GM10248 (cell line): Measurements from ENCODE around the gene WNT2B.

Source experiments
- CTCF ChIA-PET: fragments of 300-600 bp; sonication (Branson Sonifier 250); formaldehyde crosslinking; extraction: SDS; loops from one replicate; lab custom pipeline; 2021; ENCODE audit warnings: antibody characterized with exemption; lab: Yijun Ruan, JAX
- POLR2A ChIA-PET: fragments of 350-650 bp; sonication (Branson Sonifier 250); formaldehyde crosslinking; extraction: SDS; loops from one replicate; lab custom pipeline; 2020; ENCODE audit warnings: antibody characterized with exemption; lab: Yijun Ruan, JAX
- DNase-seq: peaks from one replicate; pipeline ENCODE4 v3.0.0; 2012; ENCODE audit errors: extremely low spot score
- TF ChIP-seq, protein P1 (sequence below): IDR thresholded peaks from 2 replicates; pipeline ENCODE4 v1.5.1; 2012; ENCODE audit warnings: mild to moderate bottlenecking, low read depth; ENCODE audit errors: extremely low read depth, missing control alignments, control extremely low read depth

The WNT2B gene

DNA sequence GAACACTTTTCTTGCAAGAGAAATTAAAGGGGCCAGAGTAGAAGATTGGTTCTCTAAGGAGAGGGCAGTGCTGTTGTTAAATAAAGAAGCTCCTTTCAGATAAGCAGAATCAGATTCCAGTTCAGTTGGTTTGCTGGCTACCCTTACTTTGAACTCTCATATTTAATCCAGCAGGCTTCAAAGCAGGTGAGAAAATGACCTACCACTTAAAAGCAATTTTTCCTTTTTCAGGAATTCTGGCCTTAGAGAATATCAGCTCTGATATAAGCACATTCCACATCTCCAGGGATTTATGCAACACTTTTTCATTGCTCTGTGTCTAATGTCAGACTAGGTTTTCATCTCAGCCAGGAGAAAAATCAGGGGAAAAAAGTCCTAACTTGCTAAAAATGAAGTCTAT is 28.7 kb downstream of the WNT2B start:
- ChIA-PET POLR2A (no interaction called here), CTCF (interaction anchor here (1.5 to 5.3 kb wide), 2 partner anchors 9 to 35 kb away, joined by 3 to 20 read pairs; no protein-coding TSS in a partner anchor)

GRCh38 chr1:112538883-112539282 is 30.1 kb downstream of the WNT2B start:
- ChIA-PET CTCF (interaction anchor here (0.9 to 5.3 kb wide), 4 partner anchors 11 to 170 kb away, joined by 3 to 20 read pairs (median 3); no protein-coding TSS in a partner anchor), POLR2A (no interaction called here)
- TF ChIP-seq, protein P1, sequence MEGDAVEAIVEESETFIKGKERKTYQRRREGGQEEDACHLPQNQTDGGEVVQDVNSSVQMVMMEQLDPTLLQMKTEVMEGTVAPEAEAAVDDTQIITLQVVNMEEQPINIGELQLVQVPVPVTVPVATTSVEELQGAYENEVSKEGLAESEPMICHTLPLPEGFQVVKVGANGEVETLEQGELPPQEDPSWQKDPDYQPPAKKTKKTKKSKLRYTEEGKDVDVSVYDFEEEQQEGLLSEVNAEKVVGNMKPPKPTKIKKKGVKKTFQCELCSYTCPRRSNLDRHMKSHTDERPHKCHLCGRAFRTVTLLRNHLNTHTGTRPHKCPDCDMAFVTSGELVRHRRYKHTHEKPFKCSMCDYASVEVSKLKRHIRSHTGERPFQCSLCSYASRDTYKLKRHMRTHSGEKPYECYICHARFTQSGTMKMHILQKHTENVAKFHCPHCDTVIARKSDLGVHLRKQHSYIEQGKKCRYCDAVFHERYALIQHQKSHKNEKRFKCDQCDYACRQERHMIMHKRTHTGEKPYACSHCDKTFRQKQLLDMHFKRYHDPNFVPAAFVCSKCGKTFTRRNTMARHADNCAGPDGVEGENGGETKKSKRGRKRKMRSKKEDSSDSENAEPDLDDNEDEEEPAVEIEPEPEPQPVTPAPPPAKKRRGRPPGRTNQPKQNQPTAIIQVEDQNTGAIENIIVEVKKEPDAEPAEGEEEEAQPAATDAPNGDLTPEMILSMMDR: no peak
- no peak for DNase-seq

More for the DNA sequence above, 28.7 kb downstream of the WNT2B start:
- TF ChIP-seq, protein P1: no peak
- DNase-seq: no peak

GRCh38 chr1:112540226-112540794 is 31.5 kb downstream of the WNT2B start:
- TF ChIP-seq, protein P1: no peak
- CTCF ChIA-PET: interaction anchor here (1.0 to 5.3 kb wide), 7 partner anchors 12 to 336 kb away, joined by 3 to 20 read pairs (median 3); no protein-coding TSS in a partner anchor
- DNase-seq: no peak
- POLR2A ChIA-PET: no interaction called here

DNA sequence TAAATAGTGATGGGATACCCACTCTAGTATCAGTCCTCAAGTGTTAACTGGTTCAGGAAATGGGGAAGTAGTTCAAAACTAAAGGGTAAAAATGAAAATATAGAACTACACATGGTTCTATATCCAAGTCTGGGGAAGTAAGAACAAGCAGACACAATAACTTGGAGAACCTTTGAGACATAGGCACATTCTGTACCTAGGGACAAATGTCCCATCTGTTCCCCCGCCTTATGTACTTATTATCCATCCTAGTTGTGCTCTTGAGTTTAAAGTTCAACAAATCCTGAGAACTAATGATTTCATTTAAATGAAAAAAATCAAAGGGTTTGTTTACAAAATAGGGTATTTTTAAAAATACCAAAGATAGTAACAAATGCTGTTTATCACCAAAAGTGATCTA is 32.5 kb downstream of the WNT2B start:
- DNase-seq: no peak
- TF ChIP-seq, protein P1: no peak
- ChIA-PET POLR2A (no interaction called here), CTCF (interaction anchor here (0.8 to 5.3 kb wide), 4 partner anchors 13 to 37 kb away, joined by 3 to 20 read pairs (median 3); no protein-coding TSS in a partner anchor)

DNA sequence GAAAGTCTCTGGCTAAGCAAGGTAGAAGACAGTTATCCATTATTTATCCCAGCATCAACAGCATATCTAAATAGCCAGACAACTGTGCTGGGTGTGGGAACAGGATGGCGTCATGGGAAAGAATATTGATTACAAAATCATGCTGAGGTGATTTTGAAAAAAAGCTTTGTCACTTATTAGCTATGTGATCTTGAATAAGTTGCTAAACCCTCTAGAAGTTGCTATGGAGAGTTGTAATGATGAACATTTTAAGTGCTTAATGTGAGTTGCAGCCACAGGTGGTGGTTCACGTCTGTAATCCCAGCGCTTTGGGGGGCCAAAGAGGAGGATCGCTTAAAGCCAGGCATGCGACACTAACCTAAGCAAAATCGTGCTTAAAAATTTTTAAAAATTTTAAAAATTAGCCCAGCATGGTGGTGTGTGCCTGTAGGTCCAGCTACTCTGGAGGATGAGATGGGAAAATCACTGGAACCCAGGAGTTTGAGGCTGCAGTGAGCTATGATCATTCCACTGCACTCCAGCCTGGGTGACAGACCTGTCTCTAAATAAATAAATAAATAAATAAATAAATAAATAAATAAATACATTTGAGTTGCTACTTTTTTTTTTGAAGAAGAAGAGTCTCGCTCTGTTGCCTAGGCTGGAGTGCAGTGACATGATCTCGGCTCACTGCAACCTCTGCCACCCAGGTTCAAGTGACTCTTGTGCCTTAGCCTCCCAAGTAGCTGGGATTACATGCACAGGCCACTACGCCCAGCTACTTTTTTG is 33.6 kb downstream of the WNT2B start:
- TF ChIP-seq, protein P1: no peak
- no peak for DNase-seq
- CTCF ChIA-PET: interaction anchor here (0.8 to 5.3 kb wide), 6 partner anchors 12 to 38 kb away, joined by 3 to 20 read pairs (median 4); no protein-coding TSS in a partner anchor
- POLR2A ChIA-PET: no interaction called here

DNA sequence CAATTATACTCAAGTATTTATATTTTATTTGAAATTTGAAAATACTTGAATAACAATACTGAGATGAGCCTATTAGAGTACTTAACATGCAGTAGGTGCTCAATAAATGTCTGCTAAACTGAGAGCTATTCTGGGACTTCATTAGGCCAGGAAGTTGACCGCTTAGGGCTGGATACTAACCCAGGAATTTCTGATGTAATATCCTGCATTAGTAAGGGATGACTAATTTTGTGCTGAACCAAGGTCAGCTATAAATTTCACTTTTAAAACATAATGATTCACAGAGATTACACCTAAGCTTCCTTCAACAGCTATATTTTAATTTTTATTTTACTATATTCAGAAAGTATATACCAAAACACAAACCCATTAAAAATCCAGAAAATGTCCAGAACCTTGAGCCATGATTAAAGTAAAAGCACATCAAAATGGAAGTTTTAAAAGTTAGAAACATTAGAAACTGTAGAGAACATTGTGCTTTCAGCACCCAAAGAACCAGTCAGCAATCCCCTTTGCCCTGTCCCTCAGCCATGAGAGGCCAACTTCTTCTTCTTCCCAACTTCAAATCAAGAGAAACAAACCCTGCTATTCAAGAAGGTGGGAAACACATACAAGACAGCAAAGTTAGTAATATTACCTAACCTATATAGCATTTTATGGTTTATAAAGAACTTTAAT is 35.4 kb downstream of the WNT2B start:
- ChIA-PET CTCF (interaction anchor here (1.4 to 1.9 kb wide), 5 partner anchors 14 to 153 kb away, joined by 3 to 5 read pairs (median 4); no protein-coding TSS in a partner anchor), POLR2A (interaction anchor here (0.7 to 0.8 kb wide), 2 partner anchors 54 to 138 kb away, joined by 3 to 5 read pairs; no protein-coding TSS in a partner anchor)
- TF ChIP-seq, protein P1: no peak
- DNase-seq: no peak
